A549 (cell line): ENCODE measurements around the gene CD4. TPM values are rescaled to one million over a fixed set of nuclear protein-coding genes. Genes with fewer than 3 reads are reported as not detected.

ENCODE experiments used
- ATAC-seq, 2 experiments: fragments of 200-7000 bp in 1 of 2; fragments of >200 bp in 1 of 2; cut with Nextera tagmentation in 1 of 2; cut with Tn5 transposase in 1 of 2; 3 replicates each; pipeline versions ENCODE4 v1.8.0 to v1.9.1; 2018 to 2020; ENCODE audit warnings: mild to moderate bottlenecking in 1 of 2, moderate library complexity in 1 of 2
- CTCF ChIA-PET: fragments of 300-600 bp; sonication (Branson Sonifier 250); formaldehyde crosslinking; extraction: SDS; loops from one replicate; lab custom pipeline; 2021; ENCODE audit warnings: antibody characterized with exemption, inconsistent platforms; lab: Yijun Ruan, JAX
- POLR2A ChIA-PET: fragments of 350-600 bp; formaldehyde crosslinking; extraction: SDS; loops from one replicate; lab custom pipeline; 2021; ENCODE audit warnings: antibody characterized with exemption, inconsistent platforms; lab: Yijun Ruan, JAX
- DNase-seq, 2 experiments: peaks; one replicate each; pipeline versions ENCODE4 v3.0.0 to v3.0.0-alpha.2; 2011 to 2016; ENCODE audit warnings: low read depth in 1 of 2, low spot score in 1 of 2
- FAIRE-seq: peaks from 2 replicates; lab custom pipeline; 2011; peaks lifted over from hg19 to GRCh38; lab: Jason Lieb, UNC
- H3K27ac ChIP-seq, 2 experiments: fragments of >200 bp; sonication (Bioruptor Twin); formaldehyde crosslinking; 3 replicates each; pipeline ENCODE4 v1.5.1; 2016 to 2017
- H3K4me1 ChIP-seq: fragments of >200 bp; sonication (Bioruptor Twin); formaldehyde crosslinking; 3 replicates; pipeline ENCODE4 v1.6.1; 2016
- H3K4me2 ChIP-seq: fragments of >200 bp; sonication (Bioruptor Twin); formaldehyde crosslinking; 3 replicates; pipeline ENCODE4 v1.6.1; 2016
- H3K4me3 ChIP-seq: fragments of >200 bp; sonication (Bioruptor Twin); formaldehyde crosslinking; 3 replicates; pipeline ENCODE4 v1.5.1; 2016
- H3K9me3 ChIP-seq: fragments of >200 bp; sonication (Bioruptor Twin); formaldehyde crosslinking; 3 replicates; pipeline ENCODE4 v1.6.1; 2016
- CBX2 ChIP-seq: fragments of 200-600 bp; sonication (generic); IDR thresholded peaks from 2 replicates; pipeline ENCODE4 v1.6.1; 2016; ENCODE audit warnings: low read depth, mild to moderate bottlenecking, borderline replicate concordance
- CHD2 ChIP-seq: fragments of 150-350 bp; IDR thresholded peaks from 2 replicates; pipeline ENCODE4 v1.6.1; 2014; ENCODE audit warnings: low read length; ENCODE audit not compliant: partially characterized antibody
- EHMT2 ChIP-seq: fragments of 200-600 bp; sonication (generic); IDR thresholded peaks from 2 replicates; pipeline ENCODE4 v1.6.1; 2016; ENCODE audit warnings: antibody characterized with exemption, low read depth, mild to moderate bottlenecking, moderate library complexity
- HOXB13 ChIP-seq: fragments of 250-450 bp; sonication (Bioruptor Pico); IDR thresholded peaks from 2 replicates; pipeline ENCODE4 v1.5.0; 2020; ENCODE audit warnings: low read depth, mild to moderate bottlenecking, moderate library complexity
- JUN ChIP-seq, 2 experiments: fragments of >200 bp; sonication (Bioruptor Twin); formaldehyde crosslinking; IDR thresholded peaks; 2 replicates in 1 of 2; 3 replicates in 1 of 2; pipeline ENCODE4 v1.6.1; 2016 to 2017
- JUNB ChIP-seq: fragments of >200 bp; sonication (Bioruptor Twin); formaldehyde crosslinking; IDR thresholded peaks from 2 replicates; pipeline ENCODE4 v1.6.1; 2016
- KDM5A ChIP-seq: fragments of 200-600 bp; sonication (generic); IDR thresholded peaks from 2 replicates; pipeline ENCODE4 v1.6.1; 2016; ENCODE audit warnings: antibody characterized with exemption, mild to moderate bottlenecking
- MAFK ChIP-seq: fragments of 450-650 bp; IDR thresholded peaks from 2 replicates; pipeline ENCODE4 v1.6.1; 2014; ENCODE audit not compliant: partially characterized antibody
- MYC ChIP-seq: IDR thresholded peaks from 2 replicates; pipeline ENCODE4 v1.6.1; 2012; ENCODE audit warnings: mild to moderate bottlenecking, inconsistent platforms, low read length, improper control_type of control experiment, borderline replicate concordance
- RAD21 ChIP-seq, 2 experiments: fragments of >200 bp in 1 of 2; sonication (Bioruptor Twin) in 1 of 2; formaldehyde crosslinking in 1 of 2; IDR thresholded peaks in 1 of 2; conservative IDR thresholded peaks in 1 of 2; 2 replicates in 1 of 2; 3 replicates in 1 of 2; pipeline ENCODE4 v1.6.1; 2012 to 2018; ENCODE audit warnings: inconsistent platforms in 1 of 2
- RCOR1 ChIP-seq: fragments of 150-350 bp; IDR thresholded peaks from 2 replicates; pipeline ENCODE4 v1.6.1; 2014; ENCODE audit warnings: antibody characterized with exemption, low read length, low read depth
- RFX5 ChIP-seq: fragments of 450-650 bp; IDR thresholded peaks from 2 replicates; pipeline ENCODE4 v1.7.1; 2014; ENCODE audit warnings: antibody characterized with exemption, mild to moderate bottlenecking, moderate library complexity
- RNF2 ChIP-seq: fragments of 200-600 bp; sonication (generic); IDR thresholded peaks from 2 replicates; pipeline ENCODE4 v1.6.1; 2016; ENCODE audit warnings: low read depth, mild to moderate bottlenecking, antibody characterized with exemption, moderate library complexity, borderline replicate concordance
- SREBF2 ChIP-seq: fragments of 450-650 bp; IDR thresholded peaks from 2 replicates; pipeline ENCODE4 v1.6.1; 2014; ENCODE audit warnings: mild to moderate bottlenecking, moderate library complexity
- TFCP2L1 ChIP-seq: fragments of 250-450 bp; sonication (Bioruptor Pico); IDR thresholded peaks from 2 replicates; pipeline ENCODE4 v1.5.0; 2021; ENCODE audit warnings: mild to moderate bottlenecking
- ZC3H11A ChIP-seq: fragments of 450-650 bp; IDR thresholded peaks from 2 replicates; pipeline ENCODE4 v1.6.1; 2014; ENCODE audit warnings: antibody characterized with exemption, mild to moderate bottlenecking
- ZFP36 ChIP-seq: fragments of 450-650 bp; IDR thresholded peaks from 2 replicates; pipeline ENCODE4 v1.6.1; 2014; ENCODE audit warnings: borderline replicate concordance; ENCODE audit not compliant: partially characterized antibody
- WGBS: methylation state at CpG from one replicate; pipeline ENCODE4 v1.1.6; 2017; ENCODE audit errors: missing lambda C conversion rate; 5-methylcytosine and 5-hydroxymethylcytosine counted together
- polyA plus RNA-seq, 4 experiments: library from polyadenylated mRNA; depleted of rRNA in 3 of 4; stranded (reverse); fragments of >200 nt; fragmentation: RNase III in 1 of 4; extraction: RNeasy Plus Mini Kit Qiagen cat#74134 plus additional on column Dnase treatment in 1 of 4; gene quantifications; 2 replicates in 3 of 4; 3 replicates in 1 of 4; pipeline ENCODE4 v1.2.3, GENCODE V29; 2011 to 2017
- TF ChIP-seq, protein P1 (sequence below): fragments of 450-650 bp; IDR thresholded peaks from 2 replicates; pipeline ENCODE4 v1.6.1; 2014; ENCODE audit warnings: antibody characterized with exemption
- TF ChIP-seq, protein P2 (sequence below): IDR thresholded peaks from 2 replicates; pipeline ENCODE4 v1.6.1; 2012; ENCODE audit warnings: low read depth, borderline replicate concordance
- TF ChIP-seq, protein P3 (sequence below): fragments of 250-450 bp; sonication (Bioruptor Pico); IDR thresholded peaks from 2 replicates; pipeline ENCODE4 v1.5.0; 2021; ENCODE audit warnings: mild to moderate bottlenecking, moderate library complexity, borderline replicate concordance
- TF ChIP-seq, protein P4 (sequence below): fragments of >200 bp; sonication (Bioruptor Twin); formaldehyde crosslinking; IDR thresholded peaks from 3 replicates; pipeline ENCODE4 v1.5.1; 2016

CD4 gene
- polyA plus RNA-seq, 2 of the 4 experiments (the other 2 are of a cell fraction) = 0.03 TPM; not detected in 1

DNA sequence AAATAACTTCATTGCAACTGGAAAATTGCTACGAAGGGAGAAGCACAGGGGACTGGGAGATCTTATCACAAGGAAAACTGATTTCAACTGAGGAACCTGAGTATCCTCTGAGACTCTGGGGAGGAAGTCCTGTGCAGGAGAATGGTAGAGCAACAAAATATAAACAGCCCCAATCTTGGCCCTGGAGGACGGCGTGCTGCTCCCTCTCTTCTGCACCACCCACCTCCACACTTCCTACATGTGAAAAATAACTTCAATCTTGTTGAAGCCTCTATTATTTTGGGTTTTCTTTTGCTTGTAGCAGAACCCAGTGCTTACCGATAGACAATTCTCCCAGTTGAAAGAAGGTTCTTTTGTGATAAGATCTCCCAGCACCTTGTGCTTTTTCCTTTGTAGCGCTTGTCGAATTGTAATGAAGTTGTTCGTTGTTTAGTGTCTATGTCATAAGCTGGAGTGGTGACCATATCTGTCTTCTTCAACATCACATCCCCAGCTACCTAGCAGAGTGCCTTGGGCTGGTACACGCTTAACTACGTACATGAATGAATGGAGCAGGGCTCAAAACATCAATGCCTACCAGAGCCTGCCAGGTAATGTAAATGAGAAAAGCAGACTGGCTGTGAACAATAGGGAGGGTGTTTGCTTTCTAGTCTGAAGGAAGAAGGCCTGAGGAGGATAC, 2.8 kb upstream of the CD4 start:
- CTCF ChIA-PET = interaction anchor here (1.0 to 26.0 kb wide), 8 partner anchors 9 to 232 kb away, joined by 3 to 670 read pairs (median 6); partner anchors contain the start of genes GPR162, LAG3, MLF2 and P3H3
- H3K27ac ChIP-seq = no peak overlapping the region
- ATAC-seq = no peak
- H3K4me3 ChIP-seq = no peak overlapping the region
- 90% methylated on average over 9 of the region's 9 CpGs for WGBS
- no peak overlapping the region for H3K4me2 ChIP-seq
- no peaks in the 10 kb centered on the region for H3K4me1 ChIP-seq
- TF ChIP-seq RAD21 (conservative IDR thresholded peaks at IDR 0.05 in 1 of 2, IDR thresholded peaks at IDR 0.05 in 1 of 2) = no peak
- no peaks in the 10 kb centered on the region for H3K9me3 ChIP-seq
- POLR2A ChIA-PET = no interaction called here
- FAIRE-seq = no peak
- no peak for DNase-seq

DNA sequence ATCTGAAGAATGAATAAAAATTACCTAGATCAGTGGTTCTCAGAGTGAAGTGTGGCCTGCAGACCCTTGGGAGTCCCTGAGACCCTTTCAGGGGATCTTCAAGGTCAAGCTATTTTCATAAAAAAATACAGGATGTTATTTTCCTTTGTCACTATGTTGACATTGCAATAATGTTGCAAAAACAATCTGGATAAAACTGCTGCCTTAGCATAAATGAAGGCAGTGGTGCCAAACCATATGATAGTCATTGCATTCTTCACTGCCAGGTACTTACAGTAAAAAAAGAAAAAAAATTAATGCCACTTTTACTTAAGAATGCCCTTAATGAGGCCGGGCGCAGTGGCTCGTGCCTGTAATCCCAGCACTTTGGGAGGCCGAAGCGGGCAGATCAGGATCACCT, 2.0 kb upstream of the CD4 start:
- CTCF ChIA-PET = interaction anchor here (1.0 to 26.0 kb wide), 7 partner anchors 10 to 233 kb away, joined by 3 to 670 read pairs (median 8); partner anchors contain the start of genes GPR162, LAG3, MLF2 and P3H3
- no peak overlapping the region for H3K27ac ChIP-seq
- DNase-seq (no peak), FAIRE-seq (no peak), ATAC-seq (no peak)
- H3K9me3 ChIP-seq = no peaks in the 10 kb centered on the region
- TF ChIP-seq, protein P1, sequence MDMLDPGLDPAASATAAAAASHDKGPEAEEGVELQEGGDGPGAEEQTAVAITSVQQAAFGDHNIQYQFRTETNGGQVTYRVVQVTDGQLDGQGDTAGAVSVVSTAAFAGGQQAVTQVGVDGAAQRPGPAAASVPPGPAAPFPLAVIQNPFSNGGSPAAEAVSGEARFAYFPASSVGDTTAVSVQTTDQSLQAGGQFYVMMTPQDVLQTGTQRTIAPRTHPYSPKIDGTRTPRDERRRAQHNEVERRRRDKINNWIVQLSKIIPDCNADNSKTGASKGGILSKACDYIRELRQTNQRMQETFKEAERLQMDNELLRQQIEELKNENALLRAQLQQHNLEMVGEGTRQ = no peak
- TF ChIP-seq TFCP2L1 (CRISPR knock-in tag) (no peak), RFX5 (no peak), MAFK (peak; percentile 90)
- H3K4me3 ChIP-seq = no peak overlapping the region
- POLR2A ChIA-PET = no interaction called here
- no peaks in the 10 kb centered on the region for H3K4me1 ChIP-seq
- WGBS = 86% methylated on average over 5 of the region's 5 CpGs
- no peak overlapping the region for H3K4me2 ChIP-seq

DNA sequence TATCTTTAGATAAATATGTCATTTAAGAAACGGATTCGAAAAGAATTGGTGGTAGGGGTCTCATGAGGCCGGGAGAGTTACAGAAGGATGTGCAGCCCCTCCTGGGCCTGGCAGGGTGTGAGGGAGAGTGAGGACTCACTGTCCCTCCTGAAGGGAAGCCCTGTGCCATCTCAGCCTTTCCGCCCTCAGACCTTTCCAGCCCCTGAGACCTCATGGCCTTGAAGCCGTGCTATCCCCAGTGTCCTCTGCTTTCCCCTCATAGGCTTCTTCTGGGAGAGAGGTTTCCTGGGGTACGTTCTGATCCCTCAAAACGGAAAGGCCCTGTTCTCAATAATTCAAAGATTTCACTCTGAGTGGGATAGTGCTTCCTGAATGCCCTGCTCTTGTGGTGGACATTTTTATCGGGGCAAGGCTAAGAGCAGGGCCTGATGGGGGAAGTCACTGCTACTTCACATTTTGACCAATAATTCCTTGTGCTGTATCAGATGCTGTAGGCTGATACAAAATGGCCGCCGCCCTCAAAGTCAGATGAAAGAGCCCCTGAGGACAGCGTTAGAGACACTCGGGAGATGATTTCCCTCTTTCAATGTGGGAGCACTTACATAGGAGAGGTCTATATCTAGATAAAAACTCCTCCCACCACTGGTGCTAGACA, 1.3 kb downstream of the CD4 start:
- no peak for ATAC-seq
- DNase-seq = no peak
- H3K4me3 ChIP-seq = no peak overlapping the region
- no peak for TF ChIP-seq CBX2
- TF ChIP-seq HOXB13 (CRISPR knock-in tag) = no peak
- TF ChIP-seq, protein P2, sequence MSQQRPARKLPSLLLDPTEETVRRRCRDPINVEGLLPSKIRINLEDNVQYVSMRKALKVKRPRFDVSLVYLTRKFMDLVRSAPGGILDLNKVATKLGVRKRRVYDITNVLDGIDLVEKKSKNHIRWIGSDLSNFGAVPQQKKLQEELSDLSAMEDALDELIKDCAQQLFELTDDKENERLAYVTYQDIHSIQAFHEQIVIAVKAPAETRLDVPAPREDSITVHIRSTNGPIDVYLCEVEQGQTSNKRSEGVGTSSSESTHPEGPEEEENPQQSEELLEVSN = no peak
- TF ChIP-seq EHMT2 = no peak
- no peak for TF ChIP-seq RCOR1
- ChIA-PET CTCF (interaction anchor here (1.4 to 26.0 kb wide), 6 partner anchors 9 to 45 kb away, joined by 3 to 670 read pairs (median 14); partner anchors contain the start of genes GPR162, MLF2, P3H3 and PTMS), POLR2A (no interaction called here)
- H3K27ac ChIP-seq = no peak overlapping the region
- 82% methylated on average over 12 of the region's 12 CpGs for WGBS
- no peaks in the 10 kb centered on the region for H3K9me3 ChIP-seq
- no peaks in the 10 kb centered on the region for H3K4me1 ChIP-seq
- FAIRE-seq = no peak
- no peak overlapping the region for H3K4me2 ChIP-seq

DNA sequence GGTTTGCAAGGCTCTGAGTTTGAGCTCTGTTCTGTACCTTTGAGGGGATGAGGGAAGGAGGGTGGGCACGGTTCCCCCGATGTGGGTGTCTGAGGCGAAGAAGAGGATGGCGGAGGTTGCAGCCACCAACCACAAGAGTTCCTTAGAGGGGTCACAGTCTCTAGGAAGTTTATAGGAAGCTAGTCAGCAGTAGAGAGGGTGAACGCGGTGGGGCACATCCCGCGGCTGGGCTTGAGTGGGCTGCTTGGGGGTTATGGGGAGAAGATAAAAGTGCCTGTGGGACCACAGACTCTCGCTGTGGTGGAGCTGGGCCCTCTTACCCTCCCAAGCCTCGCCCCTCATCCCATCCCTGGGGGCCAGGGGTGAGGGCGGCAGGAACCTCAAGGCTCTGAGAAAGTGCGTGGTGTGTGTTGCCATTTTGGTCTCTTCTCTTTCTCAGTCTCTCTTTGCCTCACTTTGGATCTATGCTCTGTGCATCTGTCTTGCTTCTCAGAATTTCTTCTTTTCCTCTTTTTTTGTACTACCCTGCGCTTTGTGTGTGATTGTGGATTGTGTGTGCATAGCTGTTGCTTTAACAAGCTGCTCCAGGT, 2.7 kb downstream of the CD4 start:
- ChIA-PET POLR2A (no interaction called here), CTCF (interaction anchor here (0.5 to 3.8 kb wide), 17 partner anchors 9 to 245 kb away, joined by 3 to 18 read pairs (median 4); partner anchors contain the start of genes MLF2 and PTMS)
- FAIRE-seq (no peak), ATAC-seq (no peak), DNase-seq (no peak)
- Histone ChIP-seq H3K27ac (no peak overlapping the region), H3K4me1 (no peaks in the 10 kb centered on the region), H3K4me2 (no peak overlapping the region), H3K9me3 (no peaks in the 10 kb centered on the region), H3K4me3 (no peak overlapping the region)
- WGBS = 81% methylated on average over 13 of the region's 13 CpGs
- TF ChIP-seq JUN (IDR thresholded peaks at IDR 0.05) (no peak), RNF2 (no peak), JUNB (no peak), ZC3H11A (no peak), KDM5A (no peak), ZFP36 (no peak), MYC (no peak), SREBF2 (no peak), CHD2 (no peak)
- TF ChIP-seq, protein P3, sequence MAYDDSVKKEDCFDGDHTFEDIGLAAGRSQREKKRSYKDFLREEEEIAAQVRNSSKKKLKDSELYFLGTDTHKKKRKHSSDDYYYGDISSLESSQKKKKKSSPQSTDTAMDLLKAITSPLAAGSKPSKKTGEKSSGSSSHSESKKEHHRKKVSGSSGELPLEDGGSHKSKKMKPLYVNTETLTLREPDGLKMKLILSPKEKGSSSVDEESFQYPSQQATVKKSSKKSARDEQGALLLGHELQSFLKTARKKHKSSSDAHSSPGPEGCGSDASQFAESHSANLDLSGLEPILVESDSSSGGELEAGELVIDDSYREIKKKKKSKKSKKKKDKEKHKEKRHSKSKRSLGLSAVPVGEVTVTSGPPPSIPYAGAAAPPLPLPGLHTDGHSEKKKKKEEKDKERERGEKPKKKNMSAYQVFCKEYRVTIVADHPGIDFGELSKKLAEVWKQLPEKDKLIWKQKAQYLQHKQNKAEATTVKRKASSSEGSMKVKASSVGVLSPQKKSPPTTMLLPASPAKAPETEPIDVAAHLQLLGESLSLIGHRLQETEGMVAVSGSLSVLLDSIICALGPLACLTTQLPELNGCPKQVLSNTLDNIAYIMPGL (CRISPR knock-in tag) = no peak
- TF ChIP-seq, protein P4, sequence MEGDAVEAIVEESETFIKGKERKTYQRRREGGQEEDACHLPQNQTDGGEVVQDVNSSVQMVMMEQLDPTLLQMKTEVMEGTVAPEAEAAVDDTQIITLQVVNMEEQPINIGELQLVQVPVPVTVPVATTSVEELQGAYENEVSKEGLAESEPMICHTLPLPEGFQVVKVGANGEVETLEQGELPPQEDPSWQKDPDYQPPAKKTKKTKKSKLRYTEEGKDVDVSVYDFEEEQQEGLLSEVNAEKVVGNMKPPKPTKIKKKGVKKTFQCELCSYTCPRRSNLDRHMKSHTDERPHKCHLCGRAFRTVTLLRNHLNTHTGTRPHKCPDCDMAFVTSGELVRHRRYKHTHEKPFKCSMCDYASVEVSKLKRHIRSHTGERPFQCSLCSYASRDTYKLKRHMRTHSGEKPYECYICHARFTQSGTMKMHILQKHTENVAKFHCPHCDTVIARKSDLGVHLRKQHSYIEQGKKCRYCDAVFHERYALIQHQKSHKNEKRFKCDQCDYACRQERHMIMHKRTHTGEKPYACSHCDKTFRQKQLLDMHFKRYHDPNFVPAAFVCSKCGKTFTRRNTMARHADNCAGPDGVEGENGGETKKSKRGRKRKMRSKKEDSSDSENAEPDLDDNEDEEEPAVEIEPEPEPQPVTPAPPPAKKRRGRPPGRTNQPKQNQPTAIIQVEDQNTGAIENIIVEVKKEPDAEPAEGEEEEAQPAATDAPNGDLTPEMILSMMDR = no peak
- TF ChIP-seq, protein P2 = no peak
